Hepatocyte (in vitro differentiated cells): ENCODE measurements around the gene ITK. TPM values are rescaled to one million over a fixed set of nuclear protein-coding genes. Genes with fewer than 3 reads are reported as not detected.

Experiments
- DNase-seq: peaks from one replicate; pipeline ENCODE4 v3.0.0-alpha.2; 2016; ENCODE audit warnings: low spot score
- H2AFZ ChIP-seq: fragments of 200-600 bp; sonication (generic); 2 replicates; pipeline ENCODE4 v1.6.0; 2016; ENCODE audit warnings: antibody characterized with exemption, mild to moderate bottlenecking
- H3K27ac ChIP-seq: fragments of 200-600 bp; sonication (generic); 2 replicates; pipeline ENCODE4 v1.5.1; 2016; ENCODE audit warnings: mild to moderate bottlenecking
- H3K27me3 ChIP-seq: fragments of 200-600 bp; sonication (generic); 2 replicates; pipeline ENCODE4 v1.6.1; 2016
- H3K36me3 ChIP-seq: fragments of 200-600 bp; sonication (generic); replicated peaks from 2 replicates; pipeline ENCODE4 v1.5.1; 2016; ENCODE audit warnings: low read depth; ENCODE audit not compliant: insufficient read depth
- H3K4me1 ChIP-seq: fragments of 200-600 bp; sonication (generic); 2 replicates; pipeline ENCODE4 v1.5.1; 2016; ENCODE audit warnings: mild to moderate bottlenecking, moderate library complexity; ENCODE audit not compliant: insufficient read depth
- H3K4me2 ChIP-seq: fragments of 200-600 bp; sonication (generic); 2 replicates; pipeline ENCODE4 v1.6.0; 2016
- H3K4me3 ChIP-seq: fragments of 200-600 bp; sonication (generic); 2 replicates; pipeline ENCODE4 v1.5.1; 2016; ENCODE audit warnings: mild to moderate bottlenecking
- H3K79me2 ChIP-seq: fragments of 200-600 bp; sonication (generic); 2 replicates; pipeline ENCODE4 v1.6.0; 2017; ENCODE audit warnings: mild to moderate bottlenecking
- H3K9me2 ChIP-seq: fragments of 200-600 bp; sonication (generic); replicated peaks from 2 replicates; pipeline ENCODE4 v1.6.0; 2017; ENCODE audit warnings: mild to moderate bottlenecking; ENCODE audit not compliant: insufficient read depth
- H3K9me3 ChIP-seq: fragments of 200-600 bp; sonication (generic); 2 replicates; pipeline ENCODE4 v1.5.1; 2016; ENCODE audit warnings: low read depth, mild to moderate bottlenecking
- H4K20me1 ChIP-seq: fragments of 200-600 bp; sonication (generic); 2 replicates; pipeline ENCODE4 v1.6.0; 2016; ENCODE audit warnings: mild to moderate bottlenecking; ENCODE audit not compliant: insufficient read depth, poor library complexity, severe bottlenecking
- CTCF ChIP-seq: fragments of 200-600 bp; sonication (generic); IDR thresholded peaks from 2 replicates; pipeline ENCODE4 v1.5.1; 2016; ENCODE audit warnings: antibody characterized with exemption, mild to moderate bottlenecking; ENCODE audit not compliant: poor library complexity
- EZH2 ChIP-seq: fragments of 200-600 bp; sonication (generic); IDR thresholded peaks from 2 replicates; pipeline ENCODE4 v1.6.1; 2016; ENCODE audit warnings: antibody characterized with exemption, mild to moderate bottlenecking, borderline replicate concordance
- EZH2phosphoT487 ChIP-seq: fragments of 200-600 bp; sonication (generic); IDR thresholded peaks from one replicate; pipeline ENCODE4 v1.6.1; 2018; ENCODE audit warnings: antibody characterized with exemption, mild to moderate bottlenecking, low read depth, moderate library complexity; ENCODE audit not compliant: unreplicated experiment, severe bottlenecking
- WGBS: methylation state at CpG from one replicate; pipeline ENCODE4 v1.1.6; 2016; ENCODE audit warnings: low lambda C conversion rate; ENCODE audit errors: missing lambda C conversion rate; 5-methylcytosine and 5-hydroxymethylcytosine counted together
- polyA plus RNA-seq: library from polyadenylated mRNA; unstranded; fragments of >200 nt; fragmentation: Nextera tagmentation; extraction: Ambion mirVana; gene quantifications from 2 replicates; pipeline ENCODE4 v1.2.1, GENCODE V29; 2016
- total RNA-seq: library from RNA; depleted of rRNA; stranded (reverse); fragments of >200 nt; gene quantifications from 2 replicates; pipeline ENCODE4 v1.2.3, GENCODE V29; 2014

ITK gene
- 0.20 TPM in 2 replicates for total RNA-seq
- polyA plus RNA-seq = 0.18 TPM in 1 of 2 replicates, not detected in the other

GRCh38 chr5:157180374-157181264 lies at the start of gene ITK:
Gene ITK, plus strand, starts transcription at chr5:157180840. Its CDS starts 138 bp downstream, at chr5:157180978.
- no peaks in the 10 kb centered on the region for H3K79me2 ChIP-seq
- H3K27ac ChIP-seq = no peak within 1 kb of the TSS
- no peaks in the 10 kb centered on the region for H3K36me3 ChIP-seq
- H3K27me3 ChIP-seq = peaks cover 5% of the 10 kb centered on the region
- H3K4me3 ChIP-seq = no peak within 1 kb of the TSS
- no peak for DNase-seq
- no peak for TF ChIP-seq EZH2phosphoT487
- no peak for TF ChIP-seq EZH2
- TF ChIP-seq CTCF = no peak
- no peaks in the 10 kb centered on the region for H3K9me2 ChIP-seq
- no peaks in the 10 kb centered on the region for H4K20me1 ChIP-seq
- no peaks in the 10 kb centered on the region for H3K4me1 ChIP-seq
- no peak within 1 kb of the TSS for H2AFZ ChIP-seq
- H3K4me2 ChIP-seq = no peak within 1 kb of the TSS
- WGBS = 79% methylated on average over 8 of the region's 8 CpGs
- no peaks in the 10 kb centered on the region for H3K9me3 ChIP-seq

DNA sequence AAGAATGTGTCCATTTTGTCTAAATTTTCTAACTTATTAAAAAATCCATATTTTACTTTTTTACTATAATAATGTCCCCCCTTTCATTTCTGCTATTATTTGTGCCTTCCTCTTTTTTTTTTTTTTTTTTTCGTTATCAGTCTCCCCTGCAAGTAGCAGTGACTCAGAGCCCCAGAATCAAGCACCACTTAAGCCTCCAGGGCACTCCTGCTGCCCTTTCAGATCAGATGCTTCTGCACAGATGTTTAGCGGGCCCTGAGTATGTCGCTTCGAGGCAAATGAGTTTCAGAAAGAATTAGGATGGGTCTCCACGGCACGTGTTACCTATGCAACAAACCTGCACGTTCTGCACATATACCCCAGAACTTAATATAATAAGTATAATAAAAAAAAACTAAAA lies 49.7 kb upstream of the ITK start:
- Histone ChIP-seq H3K4me1 (peaks cover 4% of the 10 kb centered on the region), H2AFZ (no peak overlapping the region), H3K4me3 (no peak overlapping the region), H3K9me3 (no peaks in the 10 kb centered on the region), H4K20me1 (no peaks in the 10 kb centered on the region), H3K9me2 (no peaks in the 10 kb centered on the region), H3K36me3 (no peaks in the 10 kb centered on the region), H3K27ac (no peak overlapping the region), H3K79me2 (no peaks in the 10 kb centered on the region), H3K4me2 (no peak overlapping the region), H3K27me3 (no peaks in the 10 kb centered on the region)
- DNase-seq = peak; percentile 44
- 31% methylated on average over 7 of the region's 7 CpGs for WGBS
- no peak for TF ChIP-seq CTCF
- no peak for TF ChIP-seq EZH2phosphoT487
- no peak for TF ChIP-seq EZH2

DNA sequence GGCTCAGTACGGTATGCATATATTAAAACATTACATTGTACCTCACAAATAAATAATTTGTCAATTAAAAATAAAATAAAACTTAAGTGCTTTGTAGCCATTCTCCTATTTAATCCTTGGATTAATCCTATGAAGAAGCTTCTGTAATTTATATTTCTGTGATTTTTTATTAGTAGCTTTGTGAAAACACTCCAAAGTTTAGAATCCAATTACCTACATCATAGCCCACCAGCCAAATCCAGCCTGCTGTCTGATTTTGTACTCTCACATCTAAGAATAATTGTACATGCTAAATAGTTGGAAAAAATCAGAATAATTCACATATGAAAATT lies 48.4 kb upstream of the ITK start:
- Histone ChIP-seq H4K20me1 (no peaks in the 10 kb centered on the region), H3K9me2 (no peaks in the 10 kb centered on the region), H3K27ac (no peak overlapping the region), H3K27me3 (no peaks in the 10 kb centered on the region), H2AFZ (no peak overlapping the region), H3K4me2 (no peak overlapping the region), H3K36me3 (no peaks in the 10 kb centered on the region), H3K9me3 (no peaks in the 10 kb centered on the region), H3K79me2 (peaks cover 2% of the 10 kb centered on the region), H3K4me1 (peaks cover 4% of the 10 kb centered on the region), H3K4me3 (no peak overlapping the region)
- 4% methylated on average over 1 of the region's 1 CpG for WGBS
- TF ChIP-seq CTCF = no peak
- no peak for TF ChIP-seq EZH2
- TF ChIP-seq EZH2phosphoT487 = no peak
- DNase-seq = no peak
